ENCODE data around the gene TGIF2. TPM values are rescaled to one million over a fixed set of nuclear protein-coding genes. Genes with fewer than 3 reads are reported as not detected.

TGIF2 gene
- polyA plus RNA-seq, 1 of the 3 experiments (the other 2 are of a cell fraction) = 10.8 TPM

DNA sequence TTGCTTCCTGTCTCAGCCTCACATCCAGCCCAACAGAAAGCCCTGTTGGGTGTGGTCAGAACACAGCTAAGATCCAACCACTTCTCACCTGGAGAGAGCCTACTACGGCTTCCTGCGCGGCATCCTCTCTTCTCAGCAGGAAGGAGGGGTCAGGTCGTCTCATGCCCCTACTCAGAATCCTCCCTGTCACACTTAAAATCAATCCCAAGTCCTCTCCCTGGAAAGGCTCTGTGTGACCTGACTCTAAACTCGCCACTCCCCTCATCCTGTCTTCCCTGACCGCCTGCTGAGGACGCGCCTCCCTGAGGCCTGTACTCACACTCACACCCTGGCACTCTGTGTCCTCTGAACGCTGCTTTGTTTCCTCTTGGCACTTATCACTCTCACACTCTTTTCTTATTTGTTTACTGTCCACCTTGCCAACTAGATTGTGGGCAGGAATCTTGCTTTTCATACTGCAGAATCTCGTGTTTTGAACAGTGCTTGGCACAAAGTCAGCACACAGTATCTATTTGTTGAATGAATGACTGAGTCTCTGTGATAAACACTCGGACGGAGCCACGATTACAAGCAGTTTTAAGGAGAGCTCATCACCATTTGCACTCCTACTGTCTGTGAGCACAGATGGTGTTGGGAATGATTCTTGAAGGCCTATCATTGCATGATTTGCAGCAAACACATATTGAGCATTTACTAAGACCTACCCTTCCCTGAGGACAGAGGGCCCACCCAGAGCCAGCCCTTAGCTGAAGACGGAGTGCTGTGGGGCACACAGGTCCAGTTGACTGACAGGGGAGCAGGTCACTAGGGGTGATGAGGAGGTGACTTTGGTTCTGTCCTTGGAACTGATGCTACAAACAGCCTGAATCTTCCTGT is 50.9 kb downstream of the TGIF2 start:
- 81% methylated on average over 14 of the region's 14 CpGs for WGBS (ENCODE audit: low lambda C conversion rate)
- Histone ChIP-seq H3K9ac (no peak overlapping the region), H3K4me2 (no peak overlapping the region), H3K79me2 (ENCODE audit: insufficient read depth) (no peaks in the 10 kb centered on the region), H3K4me1 (ENCODE audit: control insufficient read depth in 1 of 2, insufficient read depth in 2 of 2, low read depth in 1 of 2, low read length in 1 of 2) (no peaks in the 10 kb centered on the region), H3F3A (replicated peaks; ENCODE audit: insufficient read depth) (no peaks in the 10 kb centered on the region), H3K4me3 (ENCODE audit: low read depth in 2 of 2, low read length in 1 of 2) (no peak overlapping the region), H3K9me2 (no peaks in the 10 kb centered on the region), H3K36me3 (replicated peaks in 1 of 2; ENCODE audit: control insufficient read depth in 1 of 2, insufficient read depth in 2 of 2, low read length in 1 of 2) (no peaks in the 10 kb centered on the region), H3K9me3 (no peaks in the 10 kb centered on the region), H2AFZ (ENCODE audit: low read depth) (no peak overlapping the region), H4K20me1 (ENCODE audit: insufficient read depth) (no peaks in the 10 kb centered on the region), H3K27ac (ENCODE audit: low read depth in 2 of 2, low read length in 1 of 2) (no peak overlapping the region), H3K27me3 (ENCODE audit: insufficient read depth) (no peaks in the 10 kb centered on the region)
- DNase-seq = no peak
- ChIA-PET CTCF (interaction anchor here (0.6 to 2.5 kb wide), 4 partner anchors 12 to 18 kb away, joined by 3 to 9 read pairs (median 6); partner anchors contain the start of gene RAB5IF), POLR2A (no interaction called here)
- TF ChIP-seq, protein P1, sequence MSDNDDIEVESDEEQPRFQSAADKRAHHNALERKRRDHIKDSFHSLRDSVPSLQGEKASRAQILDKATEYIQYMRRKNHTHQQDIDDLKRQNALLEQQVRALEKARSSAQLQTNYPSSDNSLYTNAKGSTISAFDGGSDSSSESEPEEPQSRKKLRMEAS (IDR thresholded peaks at IDR 0.05; ENCODE audit: low read depth) = no peak
- no peak for TF ChIP-seq NRF1 (IDR thresholded peaks at IDR 0.05; ENCODE audit: low read depth, low read length)
- no peak for TF ChIP-seq RCOR1 (IDR thresholded peaks at IDR 0.05; ENCODE audit: low read length)
- TF ChIP-seq NFIC (IDR thresholded peaks at IDR 0.05; ENCODE audit: borderline replicate concordance) = no peak
- no peak for TF ChIP-seq TCF12 (IDR thresholded peaks at IDR 0.05)
- no peak for TF ChIP-seq GATA2 (CRISPR knock-in tag; IDR thresholded peaks at IDR 0.05)
- TF ChIP-seq EP300 (IDR thresholded peaks at IDR 0.05; ENCODE audit: borderline replicate concordance in 1 of 2, low read depth in 1 of 2, low read length in 1 of 2) = no peak
- no peak for TF ChIP-seq YY1 (IDR thresholded peaks at IDR 0.05; ENCODE audit: low read depth)
- TF ChIP-seq, protein P2, sequence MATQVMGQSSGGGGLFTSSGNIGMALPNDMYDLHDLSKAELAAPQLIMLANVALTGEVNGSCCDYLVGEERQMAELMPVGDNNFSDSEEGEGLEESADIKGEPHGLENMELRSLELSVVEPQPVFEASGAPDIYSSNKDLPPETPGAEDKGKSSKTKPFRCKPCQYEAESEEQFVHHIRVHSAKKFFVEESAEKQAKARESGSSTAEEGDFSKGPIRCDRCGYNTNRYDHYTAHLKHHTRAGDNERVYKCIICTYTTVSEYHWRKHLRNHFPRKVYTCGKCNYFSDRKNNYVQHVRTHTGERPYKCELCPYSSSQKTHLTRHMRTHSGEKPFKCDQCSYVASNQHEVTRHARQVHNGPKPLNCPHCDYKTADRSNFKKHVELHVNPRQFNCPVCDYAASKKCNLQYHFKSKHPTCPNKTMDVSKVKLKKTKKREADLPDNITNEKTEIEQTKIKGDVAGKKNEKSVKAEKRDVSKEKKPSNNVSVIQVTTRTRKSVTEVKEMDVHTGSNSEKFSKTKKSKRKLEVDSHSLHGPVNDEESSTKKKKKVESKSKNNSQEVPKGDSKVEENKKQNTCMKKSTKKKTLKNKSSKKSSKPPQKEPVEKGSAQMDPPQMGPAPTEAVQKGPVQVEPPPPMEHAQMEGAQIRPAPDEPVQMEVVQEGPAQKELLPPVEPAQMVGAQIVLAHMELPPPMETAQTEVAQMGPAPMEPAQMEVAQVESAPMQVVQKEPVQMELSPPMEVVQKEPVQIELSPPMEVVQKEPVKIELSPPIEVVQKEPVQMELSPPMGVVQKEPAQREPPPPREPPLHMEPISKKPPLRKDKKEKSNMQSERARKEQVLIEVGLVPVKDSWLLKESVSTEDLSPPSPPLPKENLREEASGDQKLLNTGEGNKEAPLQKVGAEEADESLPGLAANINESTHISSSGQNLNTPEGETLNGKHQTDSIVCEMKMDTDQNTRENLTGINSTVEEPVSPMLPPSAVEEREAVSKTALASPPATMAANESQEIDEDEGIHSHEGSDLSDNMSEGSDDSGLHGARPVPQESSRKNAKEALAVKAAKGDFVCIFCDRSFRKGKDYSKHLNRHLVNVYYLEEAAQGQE (IDR thresholded peaks at IDR 0.05; ENCODE audit: low read depth, low read length) = no peak
- TF ChIP-seq MEF2A (IDR thresholded peaks at IDR 0.05; ENCODE audit: borderline replicate concordance, low read depth) = no peak
- TF ChIP-seq, protein P3, sequence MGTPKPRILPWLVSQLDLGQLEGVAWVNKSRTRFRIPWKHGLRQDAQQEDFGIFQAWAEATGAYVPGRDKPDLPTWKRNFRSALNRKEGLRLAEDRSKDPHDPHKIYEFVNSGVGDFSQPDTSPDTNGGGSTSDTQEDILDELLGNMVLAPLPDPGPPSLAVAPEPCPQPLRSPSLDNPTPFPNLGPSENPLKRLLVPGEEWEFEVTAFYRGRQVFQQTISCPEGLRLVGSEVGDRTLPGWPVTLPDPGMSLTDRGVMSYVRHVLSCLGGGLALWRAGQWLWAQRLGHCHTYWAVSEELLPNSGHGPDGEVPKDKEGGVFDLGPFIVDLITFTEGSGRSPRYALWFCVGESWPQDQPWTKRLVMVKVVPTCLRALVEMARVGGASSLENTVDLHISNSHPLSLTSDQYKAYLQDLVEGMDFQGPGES (IDR thresholded peaks at IDR 0.05; ENCODE audit: low read depth, low read length) = no peak

DNA sequence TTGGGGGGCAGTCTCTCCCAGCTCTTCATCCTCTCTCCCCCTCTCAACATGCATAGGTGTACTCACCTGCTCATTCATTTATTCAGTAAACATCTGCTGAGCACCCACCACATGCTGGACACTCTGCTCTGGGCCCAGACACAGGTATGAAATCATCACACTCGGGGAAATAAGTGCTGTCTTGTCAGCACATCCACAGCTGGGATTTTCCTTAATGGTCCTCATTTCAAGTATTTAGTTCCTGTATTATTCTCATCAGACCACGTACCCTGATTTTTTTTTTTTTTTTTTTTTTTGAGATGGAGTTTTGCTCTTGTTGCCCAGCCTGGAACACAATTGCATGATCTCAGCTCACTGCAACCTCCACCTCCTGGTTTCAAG is 51.5 kb downstream of the TGIF2 start:
- POLR2A ChIA-PET = no interaction called here
- no peaks in the 10 kb centered on the region for H3K79me2 ChIP-seq (ENCODE audit: insufficient read depth)
- CTCF ChIA-PET = interaction anchor here (0.6 to 2.2 kb wide), 2 partner anchors 13 to 15 kb away, joined by 3 to 9 read pairs; no protein-coding TSS in a partner anchor

More for the DNA sequence above, 51.5 kb downstream of the TGIF2 start:
- Histone ChIP-seq H3K36me3 (replicated peaks in 1 of 2; ENCODE audit: control insufficient read depth in 1 of 2, insufficient read depth in 2 of 2, low read length in 1 of 2) (no peaks in the 10 kb centered on the region), H3K4me3 (ENCODE audit: low read depth in 2 of 2, low read length in 1 of 2) (no peak overlapping the region), H3K27me3 (ENCODE audit: insufficient read depth) (no peaks in the 10 kb centered on the region), H3K27ac (ENCODE audit: low read depth in 2 of 2, low read length in 1 of 2) (no peak overlapping the region), H3K4me1 (ENCODE audit: control insufficient read depth in 1 of 2, insufficient read depth in 2 of 2, low read depth in 1 of 2, low read length in 1 of 2) (no peaks in the 10 kb centered on the region), H3K4me2 (no peak overlapping the region), H3K9ac (no peak overlapping the region), H4K20me1 (ENCODE audit: insufficient read depth) (no peaks in the 10 kb centered on the region), H3K9me2 (no peaks in the 10 kb centered on the region), H2AFZ (ENCODE audit: low read depth) (no peak overlapping the region), H3K9me3 (no peaks in the 10 kb centered on the region), H3F3A (replicated peaks; ENCODE audit: insufficient read depth) (no peaks in the 10 kb centered on the region)
- DNase-seq = no peak
- no peak for TF ChIP-seq FOSL2 (IDR thresholded peaks at IDR 0.05; ENCODE audit: borderline replicate concordance, low read depth)
- TF ChIP-seq, protein P2 (IDR thresholded peaks at IDR 0.05; ENCODE audit: low read depth, low read length) = no peak
- 82% methylated on average over 2 of the region's 2 CpGs for WGBS (ENCODE audit: low lambda C conversion rate)

Data from SK-N-SH (cell line).